PFSK-1 (cell line): ENCODE results near the gene THAP6.

ENCODE experiments used
- POLR2AphosphoS5 ChIP-seq: IDR thresholded peaks from 2 replicates; pipeline ENCODE4 v1.6.1; 2012; ENCODE audit warnings: low read depth, mild to moderate bottlenecking, control low read depth, low read length, moderate library complexity
- SIN3A ChIP-seq: IDR thresholded peaks from 2 replicates; pipeline ENCODE4 v1.6.1; 2012; ENCODE audit warnings: mild to moderate bottlenecking, low read length, moderate library complexity, borderline replicate concordance; ENCODE audit not compliant: insufficient read depth
- TAF1 ChIP-seq: IDR thresholded peaks from 2 replicates; pipeline ENCODE4 v1.6.1; 2012; ENCODE audit warnings: low read length, control low read depth, borderline replicate concordance; ENCODE audit not compliant: insufficient read depth
- TF ChIP-seq, protein P1 (sequence below), 2 experiments: IDR thresholded peaks; 2 replicates each; pipeline versions ENCODE4 v1.6.1 to v1.8.0; 2011 to 2012; ENCODE audit warnings: low read depth in 2 of 2, low read length in 2 of 2, control low read depth in 1 of 2, inconsistent platforms in 1 of 2, mild to moderate bottlenecking in 1 of 2, moderate library complexity in 1 of 2; ENCODE audit not compliant: insufficient read depth in 1 of 2

DNA sequence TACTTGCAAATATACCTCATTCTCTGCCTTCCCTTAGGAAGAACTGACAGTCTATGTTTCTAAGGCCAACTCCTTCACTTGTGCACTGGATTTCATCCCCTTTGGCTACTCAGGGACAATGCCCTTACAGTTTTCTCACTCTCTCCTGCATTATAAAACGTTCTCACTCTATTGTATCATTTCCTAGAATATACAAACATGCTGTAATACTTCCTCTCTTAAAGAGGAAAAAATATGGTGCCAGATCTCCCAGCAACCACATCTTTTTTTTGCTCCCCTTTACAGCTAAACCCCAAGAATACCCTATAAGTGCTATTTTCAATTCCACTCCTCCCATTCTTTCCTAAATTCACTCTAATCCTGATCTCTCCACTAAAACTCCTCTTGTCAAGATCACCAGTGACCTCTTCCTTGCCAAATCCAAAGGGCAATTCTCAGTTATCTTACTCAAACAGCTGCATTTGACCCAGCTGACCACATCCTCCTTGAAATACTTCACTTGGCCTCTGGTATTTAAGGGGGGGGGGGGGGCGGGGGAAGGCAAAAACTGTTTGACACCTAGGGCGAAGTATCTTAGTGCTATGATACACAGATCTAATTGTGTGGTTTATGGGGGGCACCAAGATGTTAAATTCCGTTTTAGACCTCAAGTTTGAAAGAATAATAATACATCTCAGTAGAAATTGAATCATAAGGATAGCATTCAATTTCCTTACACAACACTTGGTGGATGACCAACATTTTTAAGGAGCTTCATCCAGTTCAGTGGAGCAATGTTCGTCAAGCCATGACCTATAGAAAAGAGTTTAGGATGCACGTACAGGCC, 1.7 kb upstream of the THAP6 start:
- TF ChIP-seq SIN3A (no peak), POLR2AphosphoS5 (no peak), TAF1 (no peak)
- TF ChIP-seq, protein P1, sequence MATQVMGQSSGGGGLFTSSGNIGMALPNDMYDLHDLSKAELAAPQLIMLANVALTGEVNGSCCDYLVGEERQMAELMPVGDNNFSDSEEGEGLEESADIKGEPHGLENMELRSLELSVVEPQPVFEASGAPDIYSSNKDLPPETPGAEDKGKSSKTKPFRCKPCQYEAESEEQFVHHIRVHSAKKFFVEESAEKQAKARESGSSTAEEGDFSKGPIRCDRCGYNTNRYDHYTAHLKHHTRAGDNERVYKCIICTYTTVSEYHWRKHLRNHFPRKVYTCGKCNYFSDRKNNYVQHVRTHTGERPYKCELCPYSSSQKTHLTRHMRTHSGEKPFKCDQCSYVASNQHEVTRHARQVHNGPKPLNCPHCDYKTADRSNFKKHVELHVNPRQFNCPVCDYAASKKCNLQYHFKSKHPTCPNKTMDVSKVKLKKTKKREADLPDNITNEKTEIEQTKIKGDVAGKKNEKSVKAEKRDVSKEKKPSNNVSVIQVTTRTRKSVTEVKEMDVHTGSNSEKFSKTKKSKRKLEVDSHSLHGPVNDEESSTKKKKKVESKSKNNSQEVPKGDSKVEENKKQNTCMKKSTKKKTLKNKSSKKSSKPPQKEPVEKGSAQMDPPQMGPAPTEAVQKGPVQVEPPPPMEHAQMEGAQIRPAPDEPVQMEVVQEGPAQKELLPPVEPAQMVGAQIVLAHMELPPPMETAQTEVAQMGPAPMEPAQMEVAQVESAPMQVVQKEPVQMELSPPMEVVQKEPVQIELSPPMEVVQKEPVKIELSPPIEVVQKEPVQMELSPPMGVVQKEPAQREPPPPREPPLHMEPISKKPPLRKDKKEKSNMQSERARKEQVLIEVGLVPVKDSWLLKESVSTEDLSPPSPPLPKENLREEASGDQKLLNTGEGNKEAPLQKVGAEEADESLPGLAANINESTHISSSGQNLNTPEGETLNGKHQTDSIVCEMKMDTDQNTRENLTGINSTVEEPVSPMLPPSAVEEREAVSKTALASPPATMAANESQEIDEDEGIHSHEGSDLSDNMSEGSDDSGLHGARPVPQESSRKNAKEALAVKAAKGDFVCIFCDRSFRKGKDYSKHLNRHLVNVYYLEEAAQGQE (IDR thresholded peaks at IDR 0.05; ENCODE audit: insufficient read depth in 1 of 2, low read depth in 2 of 2, low read length in 2 of 2) = no peak
